ENCODE data around the gene MARCHF6.

DNA sequence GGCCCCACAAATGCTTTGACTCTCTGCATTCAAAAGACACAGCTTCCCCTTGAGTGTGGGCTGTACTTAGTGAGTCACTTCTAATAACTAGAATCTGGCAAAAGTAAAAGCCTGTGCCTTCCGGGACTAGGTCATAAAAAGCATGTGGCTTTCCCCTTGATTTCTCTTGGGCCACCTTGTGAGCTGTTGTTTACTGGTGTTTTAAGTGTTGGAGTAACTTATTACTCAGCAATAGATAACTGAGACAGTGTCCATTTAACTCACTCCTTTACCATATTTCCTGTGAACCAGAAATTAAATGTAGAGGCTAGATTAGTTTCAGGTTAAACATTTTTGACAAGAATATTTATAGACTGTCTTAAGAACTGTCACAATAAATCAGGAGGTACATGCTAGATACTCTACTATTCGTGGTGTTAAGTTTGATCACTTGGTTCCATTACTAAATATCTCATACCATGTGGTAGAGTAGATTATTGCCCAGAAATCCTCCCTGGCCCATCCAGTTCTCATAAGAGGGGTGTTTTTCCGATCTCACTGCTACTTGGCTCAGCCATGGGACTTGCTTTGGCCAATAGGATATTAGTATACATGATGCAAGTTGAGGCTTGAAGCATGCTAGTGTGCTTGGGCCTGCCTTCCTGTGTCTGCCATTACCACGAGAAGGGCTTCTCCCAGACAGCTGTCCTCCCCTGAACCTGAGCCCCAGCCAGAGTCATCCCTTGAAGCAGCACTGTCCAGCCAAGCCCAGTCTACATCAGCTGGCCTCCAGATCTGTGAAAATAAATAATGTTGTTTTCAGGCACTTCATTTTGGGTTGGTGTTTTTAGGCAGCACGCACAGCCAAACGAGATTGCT lies 35.4 kb upstream of the MARCHF6 start:
- TF ChIP-seq RAD21 (CRISPR knock-in tag; conservative IDR thresholded peaks at IDR 0.05 in 1 of 2, IDR thresholded peaks at IDR 0.05 in 1 of 2), result no peak
- no peak for TF ChIP-seq FOXA1 (IDR thresholded peaks at IDR 0.05; ENCODE audit: borderline replicate concordance)
- no peak for TF ChIP-seq ZNF239 (CRISPR knock-in tag; IDR thresholded peaks at IDR 0.05)
